MM.1S (cell line): ENCODE measurements around the gene ANTXR1.

Experiments used
- EZH2 ChIP-seq: fragments of 300-600 bp; sonication (generic); optimal IDR thresholded peaks from 2 replicates; pipeline ENCODE3; 2017; ENCODE audit warnings: low read depth, mild to moderate bottlenecking, antibody characterized with exemption, low read length, mixed read lengths
- EZH2phosphoT487 ChIP-seq: fragments of 300-600 bp; sonication (generic); IDR thresholded peaks from 2 replicates; pipeline ENCODE4 v1.6.1; 2018; ENCODE audit warnings: antibody characterized with exemption, low read length
- TF ChIP-seq, protein P1 (sequence below): fragments of 300-600 bp; sonication (generic); IDR thresholded peaks from 2 replicates; pipeline ENCODE4 v1.5.1; 2016; ENCODE audit warnings: antibody characterized with exemption, low read length, mixed read lengths

DNA sequence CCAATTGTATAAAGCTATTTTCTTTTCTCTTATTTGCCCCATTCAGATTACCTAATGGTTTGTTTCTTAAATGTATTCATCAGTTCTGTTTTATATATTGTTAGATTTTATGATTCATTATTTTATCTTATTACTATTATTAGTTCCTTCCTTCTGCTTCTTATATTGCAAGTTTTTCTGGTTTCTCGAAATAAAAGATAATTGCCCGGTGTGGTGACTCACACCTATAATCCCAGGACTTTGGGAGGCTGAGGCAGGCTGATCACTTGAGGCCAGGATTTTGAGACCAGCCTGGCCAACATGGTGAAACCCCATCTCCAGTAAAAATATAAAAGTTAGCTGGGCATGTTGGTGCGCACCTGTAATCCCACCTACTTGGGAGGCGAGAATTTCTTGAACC, 37.8 kb downstream of the ANTXR1 start:
- no peak for TF ChIP-seq EZH2
- TF ChIP-seq, protein P1, sequence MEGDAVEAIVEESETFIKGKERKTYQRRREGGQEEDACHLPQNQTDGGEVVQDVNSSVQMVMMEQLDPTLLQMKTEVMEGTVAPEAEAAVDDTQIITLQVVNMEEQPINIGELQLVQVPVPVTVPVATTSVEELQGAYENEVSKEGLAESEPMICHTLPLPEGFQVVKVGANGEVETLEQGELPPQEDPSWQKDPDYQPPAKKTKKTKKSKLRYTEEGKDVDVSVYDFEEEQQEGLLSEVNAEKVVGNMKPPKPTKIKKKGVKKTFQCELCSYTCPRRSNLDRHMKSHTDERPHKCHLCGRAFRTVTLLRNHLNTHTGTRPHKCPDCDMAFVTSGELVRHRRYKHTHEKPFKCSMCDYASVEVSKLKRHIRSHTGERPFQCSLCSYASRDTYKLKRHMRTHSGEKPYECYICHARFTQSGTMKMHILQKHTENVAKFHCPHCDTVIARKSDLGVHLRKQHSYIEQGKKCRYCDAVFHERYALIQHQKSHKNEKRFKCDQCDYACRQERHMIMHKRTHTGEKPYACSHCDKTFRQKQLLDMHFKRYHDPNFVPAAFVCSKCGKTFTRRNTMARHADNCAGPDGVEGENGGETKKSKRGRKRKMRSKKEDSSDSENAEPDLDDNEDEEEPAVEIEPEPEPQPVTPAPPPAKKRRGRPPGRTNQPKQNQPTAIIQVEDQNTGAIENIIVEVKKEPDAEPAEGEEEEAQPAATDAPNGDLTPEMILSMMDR, result no peak
- no peak for TF ChIP-seq EZH2phosphoT487
